Loucy (cell line): ENCODE measurements around the gene ABTB2.

Experiments used
- H2AFZ ChIP-seq: fragments of 200-600 bp; sonication (generic); 2 replicates; pipeline ENCODE4 v1.6.0; 2016; ENCODE audit warnings: antibody characterized with exemption, mild to moderate bottlenecking, low read length, moderate library complexity
- H3F3A ChIP-seq: fragments of 200-600 bp; 2 replicates; pipeline ENCODE4 v1.6.0; 2016; ENCODE audit warnings: antibody characterized with exemption, low read depth, mild to moderate bottlenecking
- H3K27me3 ChIP-seq: fragments of 200-600 bp; sonication (generic); 2 replicates; pipeline ENCODE4 v1.6.1; 2014; ENCODE audit warnings: low read length, mild to moderate bottlenecking; ENCODE audit not compliant: insufficient read depth, poor library complexity, severe bottlenecking
- H3K36me3 ChIP-seq: fragments of 200-600 bp; sonication (generic); 2 replicates; pipeline ENCODE4 v1.6.1; 2016; ENCODE audit warnings: low read length; ENCODE audit not compliant: insufficient read depth
- H3K4me1 ChIP-seq: fragments of 200-600 bp; sonication (generic); 2 replicates; pipeline ENCODE4 v1.5.1; 2014; ENCODE audit warnings: low read length, mild to moderate bottlenecking; ENCODE audit not compliant: insufficient read depth, poor library complexity, severe bottlenecking
- H3K4me2 ChIP-seq: fragments of 200-600 bp; sonication (generic); 2 replicates; pipeline ENCODE4 v1.6.0; 2014; ENCODE audit warnings: antibody characterized with exemption, low read length, low read depth, mild to moderate bottlenecking; ENCODE audit not compliant: poor library complexity, severe bottlenecking
- H3K4me3 ChIP-seq: fragments of 200-600 bp; sonication (generic); 2 replicates; pipeline ENCODE4 v1.5.1; 2014; ENCODE audit warnings: low read length, mild to moderate bottlenecking, mixed read lengths; ENCODE audit not compliant: poor library complexity, severe bottlenecking
- H3K79me2 ChIP-seq: fragments of 200-600 bp; sonication (generic); 2 replicates; pipeline ENCODE4 v1.6.1; 2014; ENCODE audit warnings: low read length; ENCODE audit not compliant: insufficient read depth
- H3K9ac ChIP-seq: fragments of 200-600 bp; sonication (generic); 2 replicates; pipeline ENCODE4 v1.6.0; 2014; ENCODE audit warnings: mild to moderate bottlenecking, low read depth, low read length, moderate library complexity; ENCODE audit not compliant: poor library complexity, severe bottlenecking
- H3K9me2 ChIP-seq: fragments of 200-600 bp; sonication (generic); replicated peaks from 2 replicates; pipeline ENCODE4 v1.6.1; 2016; ENCODE audit warnings: low read depth, low read length, mixed read lengths
- H3K9me3 ChIP-seq: fragments of 200-600 bp; sonication (generic); 2 replicates; pipeline ENCODE4 v1.6.1; 2014; ENCODE audit warnings: mild to moderate bottlenecking, antibody characterized with exemption, low read length, low read depth; ENCODE audit not compliant: insufficient read depth
- H4K20me1 ChIP-seq: fragments of 200-600 bp; sonication (generic); 2 replicates; pipeline ENCODE4 v1.6.0; 2014; ENCODE audit warnings: antibody characterized with exemption, low read length, mild to moderate bottlenecking; ENCODE audit not compliant: insufficient read depth, poor library complexity, severe bottlenecking
- CTCF ChIP-seq: fragments of 200-600 bp; sonication (generic); conservative IDR thresholded peaks from 2 replicates; pipeline ENCODE4 v1.5.1; 2014; ENCODE audit warnings: mild to moderate bottlenecking, antibody characterized with exemption, low read length
- EZH2phosphoT487 ChIP-seq: fragments of 200-600 bp; IDR thresholded peaks from 2 replicates; pipeline ENCODE4 v1.6.1; 2018; ENCODE audit warnings: antibody characterized with exemption, mild to moderate bottlenecking, moderate library complexity, borderline replicate concordance

The ABTB2 gene

GRCh38 chr11:34379539-34379938 is 21.7 kb upstream of the ABTB2 start:
- Histone ChIP-seq H3K4me1 (peaks cover 22% of the 10 kb centered on the region), H3K9me2 (no peaks in the 10 kb centered on the region), H3K27me3 (no peaks in the 10 kb centered on the region), H3K36me3 (no peaks in the 10 kb centered on the region), H3K4me3 (peak overlapping the region; percentile 50), H3K4me2 (peak overlapping the region; percentile 60), H3K9me3 (peaks cover 27% of the 10 kb centered on the region), H3K79me2 (no peaks in the 10 kb centered on the region), H3F3A (peaks cover 8% of the 10 kb centered on the region; the same call in 1 of the 2 replicates), H2AFZ (no peak overlapping the region), H4K20me1 (no peaks in the 10 kb centered on the region), H3K9ac (peak overlapping the region; percentile 6)
- TF ChIP-seq CTCF (no peak), EZH2phosphoT487 (no peak)

- H3K9ac ChIP-seq: peak overlapping the region; percentile 6
- no peaks in the 10 kb centered on the region for H3K36me3 ChIP-seq
- H3K9me2 ChIP-seq: no peaks in the 10 kb centered on the region
- H3K4me1 ChIP-seq: peaks cover 22% of the 10 kb centered on the region
- peak overlapping the region; percentile 60 for H3K4me2 ChIP-seq
- H3K79me2 ChIP-seq: no peaks in the 10 kb centered on the region
- no peak overlapping the region for H2AFZ ChIP-seq
- TF ChIP-seq EZH2phosphoT487: peak; percentile 58; the same call in 1 of the 2 replicates
- no peak for TF ChIP-seq CTCF
- no peaks in the 10 kb centered on the region for H4K20me1 ChIP-seq
- peaks cover 8% of the 10 kb centered on the region; the same call in 1 of the 2 replicates for H3F3A ChIP-seq
- H3K4me3 ChIP-seq: peak overlapping the region; percentile 50
- no peaks in the 10 kb centered on the region for H3K27me3 ChIP-seq
- peaks cover 27% of the 10 kb centered on the region for H3K9me3 ChIP-seq
These were observed 21.3 kb upstream of the ABTB2 start for GRCh38 chr11:34379079-34379478.

GRCh38 chr11:34373727-34374126 is 15.9 kb upstream of the ABTB2 start:
- H3K27me3 ChIP-seq: no peaks in the 10 kb centered on the region
- H3K79me2 ChIP-seq: no peaks in the 10 kb centered on the region
- no peak overlapping the region for H3K4me2 ChIP-seq
- TF ChIP-seq EZH2phosphoT487 (no peak), CTCF (no peak)
- H3F3A ChIP-seq: 0 out of 2 replicates have a peak, but pooled peaks cover 3% of the 10 kb centered on the region
- no peaks in the 10 kb centered on the region for H3K9me2 ChIP-seq
- no peaks in the 10 kb centered on the region for H3K36me3 ChIP-seq
- H3K9me3 ChIP-seq: peaks cover 27% of the 10 kb centered on the region
- no peaks in the 10 kb centered on the region for H4K20me1 ChIP-seq
- no peak overlapping the region for H2AFZ ChIP-seq
- H3K4me3 ChIP-seq: no peak overlapping the region
- peaks cover 1% of the 10 kb centered on the region for H3K4me1 ChIP-seq
- no peak overlapping the region for H3K9ac ChIP-seq
